Heart right ventricle (tissue), 16 donors: ENCODE data around the gene OR5D14. TPM values are rescaled to one million over a fixed set of nuclear protein-coding genes. Genes with fewer than 3 reads are reported as not detected.

Source experiments
- ATAC-seq, 8 donors: fragments of 200-7000 bp; cut with Tn5 transposase; one replicate each; pipeline ENCODE4 v1.9.1; 2020; ENCODE audit warnings: mild to moderate bottlenecking in 8 of 8, moderate library complexity in 8 of 8, moderate number of reproducible peaks in 1 of 8
- DNase-seq, 2 donors: peaks; one replicate each; pipeline ENCODE4 v3.0.0-alpha.2; 2020
- H3K27ac ChIP-seq, 10 donors: fragments of 200-600 bp; sonication (generic) in 2 of 10; one replicate each; pipeline versions ENCODE4 v1.5.0 to v1.8.0; 2020 to 2022; ENCODE audit warnings: mild to moderate bottlenecking in 3 of 10
- H3K27me3 ChIP-seq, 7 donors: fragments of 200-600 bp; one replicate each; pipeline ENCODE4 v1.8.0; 2021 to 2022; ENCODE audit warnings: mild to moderate bottlenecking in 2 of 7
- H3K36me3 ChIP-seq, 9 donors: fragments of 200-600 bp; sonication (generic) in 1 of 9; one replicate each; pipeline versions ENCODE4 v1.5.0 to v1.8.0; 2020 to 2022; ENCODE audit warnings: mild to moderate bottlenecking in 2 of 9
- H3K4me1 ChIP-seq, 9 donors: fragments of 200-600 bp; sonication (generic) in 1 of 9; one replicate each; pipeline versions ENCODE4 v1.5.0 to v1.8.0; 2020 to 2022; ENCODE audit warnings: mild to moderate bottlenecking in 4 of 9
- H3K4me3 ChIP-seq, 10 donors: fragments of 200-600 bp; sonication (generic) in 2 of 10; one replicate each; pipeline versions ENCODE4 v1.5.0 to v1.8.0; 2020 to 2022; ENCODE audit warnings: mild to moderate bottlenecking in 7 of 10, moderate library complexity in 2 of 10
- H3K9me3 ChIP-seq, 11 donors: fragments of 200-600 bp in 10 of 11; sonication (generic) in 2 of 11; one replicate each; pipeline versions ENCODE4 v1.5.0 to v1.8.0; 2013 to 2022; ENCODE audit warnings: mild to moderate bottlenecking in 2 of 11, control low read depth in 1 of 11, moderate library complexity in 1 of 11
- CTCF ChIP-seq, 9 donors: fragments of 200-600 bp; sonication (generic) in 2 of 9; IDR thresholded peaks; one replicate each; pipeline versions ENCODE4 v1.5.0 to v1.8.0; 2021 to 2022; ENCODE audit warnings: antibody characterized with exemption in 9 of 9, mild to moderate bottlenecking in 5 of 9, moderate library complexity in 1 of 9
- WGBS, 2 donors: extraction: QIAGEN DNeasy Blood & Tissue Kit; methylation state at CpG; one replicate each; pipeline ENCODE4 v1.1.7; 2013; ENCODE audit warnings: inconsistent platforms in 1 of 2; 5-methylcytosine and 5-hydroxymethylcytosine counted together
- intact Hi-C, 10 donors: fragments of 100-400 bp; cut with DNase I; formaldehyde crosslinking; loops; one replicate each; pipeline versions ENCODE4 v1.11.1 to v1.14.2; 2022
- long read RNA-seq, 3 donors: library from polyadenylated mRNA; unstranded; transcript quantifications; one replicate each; pipeline ENCODE4 v2.0.0, GENCODE V29; 2020 to 2021
- polyA plus RNA-seq, 2 donors: library from polyadenylated mRNA; stranded (reverse); fragments of 200-250 nt; gene quantifications; one replicate each; pipeline ENCODE4 v1.2.3, GENCODE V29; 2013
- total RNA-seq, 10 donors: library from RNA; stranded (reverse); fragmentation: NEBNext Ultra II Directional in 3 of 10; extraction: Animal tissue kit (Norgen Biotek cat#: 25700) in 3 of 10; gene quantifications; one replicate each; pipeline versions ENCODE4 v1.2.1 to v1.2.4, GENCODE V29; 2021 to 2023
- donor health status: Arrhythmogenic right ventricular cardiomyopathy.
- donor health status: ischemic (EF 13 %, LVEDD 7.1; RV severe dilation, severe dysfunction).
- donor health status: healthy with polysubstance abuse.
- donor health status: DM: no; HTN: yes; CAD: no.
- donor health status: DM: no; HTN: no; CAD: no.
- donor health status: ischemic (EF 25% LVEDD 6.9; RV normal size, moderate dysfunction).
- donor health status: ischemic (EF 25% LVEDD 5.7; RV mildly dilated, moderate dysfunction).
- donor health status: healthy.
- donor health status: DM: yes; HTN: yes; CAD: no.
- donor health status: Ischemic cardiomyopathy.
- donor health status: ischemic (EF 35%, LVEDD 5.7; RV mildly dilated, moderate dysfunction).
- donor health status: nonischemic (EF 11% LVEDD 7.7; RV severe dilation, severe dysfunction).
- donor health status: DM: yes; HTN: yes; CAD: no.
- donor health status: PGD.
- donor health status: ischemic (EF 29% LVEDD 5.4; RV normal size, mild dysfunction).
- donor health status: nonischemic (EF 23%, LVEDD 6.1; RV moderate dilation, normal function).

Gene OR5D14
- total RNA-seq (not detected), polyA plus RNA-seq (not detected)
- long read RNA-seq, donor 1 = 0 reads
- long read RNA-seq, donor 2 = 0 reads
- long read RNA-seq, donor 3 = 0 reads

GRCh38 chr11:55795256-55795655, at the start of gene OR5D14:
Gene OR5D14, plus strand, starts transcription at chr11:55795556. Its CDS starts 0 bp downstream, at chr11:55795556.
- H3K27me3 ChIP-seq = no peaks in the 10 kb centered on the region
- H3K4me1 ChIP-seq = no peaks in the 10 kb centered on the region
- DNase-seq = no peak
- no peak for TF ChIP-seq CTCF (IDR thresholded peaks at IDR 0.05)
- H3K27ac ChIP-seq = no peak within 1 kb of the TSS
- peaks cover 0 to 12% (median 0%) of the 10 kb centered on the region in 11 donors for H3K9me3 ChIP-seq
- intact Hi-C loops = no loop called here
- H3K4me3 ChIP-seq = no peak within 1 kb of the TSS
- ATAC-seq = no peak
- no peaks in the 10 kb centered on the region for H3K36me3 ChIP-seq

- Histone ChIP-seq H3K9me3 (peaks cover 0 to 31% (median 0%) of the 10 kb centered on the region in 11 donors), H3K27me3 (no peaks in the 10 kb centered on the region), H3K36me3 (no peaks in the 10 kb centered on the region), H3K27ac (no peak within 1 kb of the TSS), H3K4me1 (no peaks in the 10 kb centered on the region), H3K4me3 (no peak within 1 kb of the TSS)
- DNase-seq (no peak), ATAC-seq (no peak)
- intact Hi-C loops = no loop called here
- no peak for TF ChIP-seq CTCF (IDR thresholded peaks at IDR 0.05)
These were observed 22.2 kb upstream of the OR5D14 start, which contains the start of gene OR5D13 for GRCh38 chr11:55773138-55773537. Gene OR5D13, plus strand, starts transcription at chr11:55773438. Its CDS starts 0 bp downstream, at chr11:55773438.

GRCh38 chr11:55791606-55792005, 3.8 kb upstream of the OR5D14 start:
- ATAC-seq = no peak
- TF ChIP-seq CTCF (IDR thresholded peaks at IDR 0.05) = no peak

GRCh38 chr11:55793321-55793720, 2.0 kb upstream of the OR5D14 start:
- H3K27ac ChIP-seq = no peak overlapping the region
- peaks cover 0 to 7% (median 0%) of the 10 kb centered on the region in 11 donors for H3K9me3 ChIP-seq
- WGBS, 2 donors = 45 to 65% methylated on average over 2 of the region's 2 CpGs
- no peak for TF ChIP-seq CTCF (IDR thresholded peaks at IDR 0.05)
- H3K36me3 ChIP-seq = no peaks in the 10 kb centered on the region
- DNase-seq (no peak), ATAC-seq (no peak)
- H3K4me3 ChIP-seq = no peak overlapping the region
- intact Hi-C loops = no loop called here
- no peaks in the 10 kb centered on the region for H3K4me1 ChIP-seq
- H3K27me3 ChIP-seq = no peaks in the 10 kb centered on the region

More at GRCh38 chr11:55791606-55792005, 3.8 kb upstream of the OR5D14 start:
- Histone ChIP-seq H3K27ac (no peak overlapping the region), H3K4me3 (no peak overlapping the region), H3K27me3 (no peaks in the 10 kb centered on the region), H3K4me1 (no peaks in the 10 kb centered on the region), H3K9me3 (peaks cover 0 to 4% (median 0%) of the 10 kb centered on the region in 11 donors), H3K36me3 (no peaks in the 10 kb centered on the region)
- no peak for DNase-seq
- WGBS, 2 donors = 72 to 73% methylated on average over 1 of the region's 1 CpG
- intact Hi-C loops = no loop called here
